Mucosa of stomach (tissue), 1 donor: ENCODE measurements around the gene VIPAS39.
A peak's percentile ranks its signal among the peaks of the same experiment; 100 is the strongest.

Experiments used
- H3K27me3 ChIP-seq: one replicate; pipeline ENCODE4 v1.7.0; 2013; ENCODE audit warnings: mild to moderate bottlenecking, low read length; ENCODE audit not compliant: control insufficient read depth, insufficient read depth
- H3K36me3 ChIP-seq: one replicate; pipeline ENCODE4 v1.7.0; 2013; ENCODE audit warnings: low read length; ENCODE audit not compliant: control insufficient read depth, insufficient read depth
- H3K4me1 ChIP-seq: one replicate; pipeline ENCODE4 v1.7.0; 2013; ENCODE audit warnings: mild to moderate bottlenecking, low read length; ENCODE audit not compliant: control insufficient read depth, insufficient read depth
- H3K4me3 ChIP-seq: one replicate; pipeline ENCODE4 v1.7.0; 2013; ENCODE audit warnings: low read length
- H3K9ac ChIP-seq: one replicate; pipeline ENCODE4 v1.7.0; 2013; ENCODE audit warnings: mild to moderate bottlenecking, low read length, moderate library complexity
- H3K9me3 ChIP-seq: one replicate; pipeline ENCODE4 v1.7.0; 2013; ENCODE audit warnings: mild to moderate bottlenecking, low read length, moderate library complexity; ENCODE audit not compliant: control insufficient read depth
- donor health status: Pancreatic carcinoma.

VIPAS39 gene

DNA sequence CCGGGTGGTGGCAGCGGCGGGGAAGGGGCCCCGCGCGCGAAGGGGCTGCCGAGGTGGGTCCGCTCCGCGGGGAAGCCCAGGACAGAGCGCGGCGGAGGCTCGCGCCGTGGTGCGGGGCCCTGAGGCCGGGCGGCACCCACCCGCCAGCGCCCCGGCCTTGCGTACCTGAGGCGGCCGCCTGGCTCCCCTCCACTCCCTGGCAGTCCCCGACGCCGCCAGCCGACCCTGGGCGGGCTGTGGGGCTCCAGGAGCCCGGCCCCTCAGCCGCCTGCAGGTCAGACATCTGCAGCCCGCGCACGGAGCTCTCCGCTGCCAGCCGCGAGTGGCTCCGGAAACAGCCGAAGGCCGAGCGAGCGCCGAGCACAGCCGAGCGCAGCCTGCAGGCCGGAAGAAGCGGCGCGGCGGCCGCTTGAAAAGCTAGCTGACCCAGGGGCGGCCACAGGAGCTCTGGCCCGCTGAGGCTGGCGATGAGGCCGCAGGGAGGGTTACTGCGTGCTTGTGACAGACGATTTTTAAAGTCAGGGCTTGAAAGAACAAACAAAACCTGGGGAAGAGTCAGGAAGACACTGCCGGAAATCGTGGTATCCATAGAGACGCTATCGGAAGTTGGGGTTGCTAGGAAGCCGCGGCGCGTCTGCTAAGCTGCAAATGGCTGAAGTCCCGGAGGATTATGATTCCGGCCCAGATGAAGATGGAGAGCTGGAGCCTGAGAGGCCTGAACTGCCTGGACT is 80.5 kb downstream of the VIPAS39 start, which contains the start of the genes SAMD15 and TMED8:
Gene SAMD15 (plus strand): TSS at position 609 of the 731 bp plus-strand sequence. CDS start 40 bp downstream, at position 649.
Gene TMED8 (minus strand): TSS at position 324 of the 731 bp plus-strand sequence. CDS start 41 bp downstream, at position 283.
- Histone ChIP-seq H3K9me3 (no peaks in the 10 kb centered on the region), H3K9ac (peak within 1 kb of the TSS; percentile 90), H3K4me3 (peak within 1 kb of the TSS; percentile 77), H3K27me3 (no peaks in the 10 kb centered on the region), H3K36me3 (no peaks in the 10 kb centered on the region), H3K4me1 (peaks cover 10% of the 10 kb centered on the region)
